HUES48 (cell line): ENCODE data around the gene ZC3H13.

ENCODE experiments used
- H3K27ac ChIP-seq: one replicate; pipeline ENCODE4 v1.7.0; 2013; ENCODE audit warnings: low read depth, low read length, inconsistent platforms
- H3K27me3 ChIP-seq: 2 replicates; pipeline ENCODE4 v1.6.1; 2013; ENCODE audit warnings: mild to moderate bottlenecking, low read length; ENCODE audit not compliant: control insufficient read depth, insufficient read depth
- H3K36me3 ChIP-seq: 2 replicates; pipeline ENCODE4 v1.6.1; 2013; ENCODE audit warnings: low read length; ENCODE audit not compliant: control insufficient read depth, insufficient read depth
- H3K4me1 ChIP-seq: 2 replicates; pipeline ENCODE4 v1.6.1; 2013; ENCODE audit warnings: mild to moderate bottlenecking, low read length; ENCODE audit not compliant: control insufficient read depth, insufficient read depth
- H3K4me3 ChIP-seq: 2 replicates; pipeline ENCODE4 v1.5.1; 2013; ENCODE audit warnings: mild to moderate bottlenecking, low read depth, low read length
- H3K9ac ChIP-seq: 2 replicates; pipeline ENCODE4 v1.6.1; 2013; ENCODE audit warnings: mild to moderate bottlenecking, low read depth, low read length, moderate library complexity
- H3K9me3 ChIP-seq: 2 replicates; pipeline ENCODE4 v1.6.1; 2013; ENCODE audit warnings: low read length; ENCODE audit not compliant: control insufficient read depth, insufficient read depth

The ZC3H13 gene

GRCh38 chr13:45925151-45925550, 127.4 kb downstream of the ZC3H13 start:
- Histone ChIP-seq H3K27me3 (no peaks in the 10 kb centered on the region), H3K9ac (no peak overlapping the region), H3K9me3 (no peaks in the 10 kb centered on the region), H3K36me3 (no peaks in the 10 kb centered on the region), H3K4me3 (no peak overlapping the region), H3K27ac (no peak overlapping the region), H3K4me1 (peaks cover 4% of the 10 kb centered on the region; the same call in 1 of the 2 replicates)

- Histone ChIP-seq H3K4me1 (peaks cover 4% of the 10 kb centered on the region; the same call in 1 of the 2 replicates), H3K9ac (no peak overlapping the region), H3K27ac (no peak overlapping the region), H3K9me3 (no peaks in the 10 kb centered on the region), H3K27me3 (no peaks in the 10 kb centered on the region), H3K36me3 (no peaks in the 10 kb centered on the region), H3K4me3 (no peak overlapping the region)
These were observed 131.3 kb downstream of the ZC3H13 start for GRCh38 chr13:45921162-45921736.

- H3K36me3 ChIP-seq, result no peaks in the 10 kb centered on the region
- H3K27ac ChIP-seq, result no peak overlapping the region
- no peaks in the 10 kb centered on the region for H3K27me3 ChIP-seq
- H3K9ac ChIP-seq, result no peak overlapping the region
- H3K9me3 ChIP-seq, result no peaks in the 10 kb centered on the region
- H3K4me1 ChIP-seq, result no peaks in the 10 kb centered on the region
- no peak overlapping the region for H3K4me3 ChIP-seq
These were observed 133.9 kb downstream of the ZC3H13 start for GRCh38 chr13:45918597-45918996.

GRCh38 chr13:45917019-45917418, 135.5 kb downstream of the ZC3H13 start:
- no peak overlapping the region for H3K27ac ChIP-seq
- H3K9ac ChIP-seq, result no peak overlapping the region
- no peaks in the 10 kb centered on the region for H3K36me3 ChIP-seq
- no peaks in the 10 kb centered on the region for H3K27me3 ChIP-seq
- H3K4me1 ChIP-seq, result no peaks in the 10 kb centered on the region
- H3K9me3 ChIP-seq, result no peaks in the 10 kb centered on the region
- H3K4me3 ChIP-seq, result no peak overlapping the region

- Histone ChIP-seq H3K36me3 (no peaks in the 10 kb centered on the region), H3K4me3 (no peak overlapping the region), H3K9me3 (no peaks in the 10 kb centered on the region), H3K27me3 (no peaks in the 10 kb centered on the region), H3K4me1 (no peaks in the 10 kb centered on the region), H3K9ac (no peak overlapping the region), H3K27ac (no peak overlapping the region)
These were observed 136.7 kb downstream of the ZC3H13 start for GRCh38 chr13:45915686-45916439.

GRCh38 chr13:45909673-45910072, 142.9 kb downstream of the ZC3H13 start:
- H3K27ac ChIP-seq, result no peak overlapping the region
- H3K4me1 ChIP-seq, result no peaks in the 10 kb centered on the region
- no peak overlapping the region for H3K4me3 ChIP-seq
- no peaks in the 10 kb centered on the region for H3K27me3 ChIP-seq
- no peaks in the 10 kb centered on the region for H3K36me3 ChIP-seq
- H3K9me3 ChIP-seq, result no peaks in the 10 kb centered on the region
- H3K9ac ChIP-seq, result no peak overlapping the region

- Histone ChIP-seq H3K4me1 (no peaks in the 10 kb centered on the region), H3K36me3 (no peaks in the 10 kb centered on the region), H3K9ac (no peak overlapping the region), H3K4me3 (no peak overlapping the region), H3K27me3 (no peaks in the 10 kb centered on the region), H3K9me3 (no peaks in the 10 kb centered on the region), H3K27ac (no peak overlapping the region)
These were observed 143.5 kb downstream of the ZC3H13 start for GRCh38 chr13:45909089-45909488.

GRCh38 chr13:45907503-45907902, 145.0 kb downstream of the ZC3H13 start:
- Histone ChIP-seq H3K4me1 (no peaks in the 10 kb centered on the region), H3K4me3 (no peak overlapping the region), H3K27me3 (no peaks in the 10 kb centered on the region), H3K27ac (no peak overlapping the region), H3K9me3 (no peaks in the 10 kb centered on the region), H3K9ac (no peak overlapping the region), H3K36me3 (no peaks in the 10 kb centered on the region)
